GM12878 (cell line): ENCODE measurements around the gene N4BP3. TPM values are rescaled to one million over a fixed set of nuclear protein-coding genes. Genes with fewer than 3 reads are reported as not detected.
A peak's percentile ranks its signal among the peaks of the same experiment; 100 is the strongest.

Experiments
- ATAC-seq: fragments of 200-7000 bp; cut with Tn5 transposase; 3 replicates; pipeline ENCODE4 v1.9.1; 2020; ENCODE audit warnings: mild to moderate bottlenecking, moderate library complexity
- BruUV-seq: library from RNA; stranded (reverse); fragments of 400-500 nt; replicated peaks from 2 replicates; lab custom pipeline; 2021; lab: Mats Ljungman, UMichigan
- CTCF ChIA-PET: fragments of 300-600 bp; sonication (Branson Sonifier 250); formaldehyde crosslinking; extraction: SDS; loops from one replicate; lab custom pipeline; 2021; ENCODE audit warnings: inconsistent platforms; lab: Yijun Ruan, JAX
- POLR2A ChIA-PET: fragments of 350-600 bp; formaldehyde crosslinking; extraction: SDS; loops from one replicate; lab custom pipeline; 2021; ENCODE audit warnings: inconsistent platforms; lab: Charles Lee
- RAD21 ChIA-PET: fragments of 300-600 bp; sonication (Branson Sonifier 250); formaldehyde crosslinking; loops from one replicate; lab custom pipeline; 2023; ENCODE audit warnings: antibody characterized with exemption; ENCODE audit not compliant: unreplicated experiment; lab: Charles Lee
- SMC1A ChIA-PET: fragments of 300-600 bp; sonication (Branson Sonifier 250); formaldehyde crosslinking; loops from one replicate; lab custom pipeline; 2023; ENCODE audit not compliant: unreplicated experiment, uncharacterized antibody; lab: Charles Lee
- DNase-seq: peaks from one replicate; pipeline ENCODE4 v3.0.0-alpha.2; 2011; ENCODE audit warnings: low read depth, low spot score
- FAIRE-seq: peaks from 3 replicates; lab custom pipeline; 2011; peaks lifted over from hg19 to GRCh38; lab: Jason Lieb, UNC
- H2AFZ ChIP-seq: 2 replicates; pipeline ENCODE4 v1.6.0; 2011; ENCODE audit warnings: low read depth, low read length, control low read depth; ENCODE audit not compliant: control insufficient read depth
- H3K27ac ChIP-seq: 2 replicates; pipeline ENCODE4 v1.5.1; 2011; ENCODE audit warnings: control low read depth; ENCODE audit not compliant: control insufficient read depth, insufficient read depth
- H3K27me3 ChIP-seq, 2 experiments: replicated peaks in 1 of 2; 2 replicates each; pipeline versions ENCODE4 v1.6.0 to v1.6.1; 2011; ENCODE audit warnings: low read length in 1 of 2; ENCODE audit not compliant: control insufficient read depth in 2 of 2, insufficient read depth in 2 of 2
- H3K36me3 ChIP-seq, 2 experiments: 2 replicates each; pipeline ENCODE4 v1.5.1; 2011; ENCODE audit warnings: low read length in 1 of 2; ENCODE audit not compliant: control insufficient read depth in 2 of 2, insufficient read depth in 2 of 2
- H3K4me1 ChIP-seq: 2 replicates; pipeline ENCODE4 v1.6.1; 2011; ENCODE audit warnings: mild to moderate bottlenecking, low read length, moderate library complexity, mixed read lengths; ENCODE audit not compliant: control insufficient read depth, insufficient read depth
- H3K4me2 ChIP-seq: 2 replicates; pipeline ENCODE4 v1.6.0; 2011; ENCODE audit warnings: control low read depth; ENCODE audit not compliant: control insufficient read depth, insufficient read depth
- H3K4me3 ChIP-seq: fragments of 200-600 bp; sonication (generic); 2 replicates; pipeline ENCODE4 v1.5.1; 2016
- H3K79me2 ChIP-seq: 2 replicates; pipeline ENCODE4 v1.6.0; 2011; ENCODE audit warnings: low read length; ENCODE audit not compliant: control insufficient read depth, insufficient read depth
- H3K9ac ChIP-seq: 2 replicates; pipeline ENCODE4 v1.8.0; 2011; ENCODE audit warnings: low read length, control low read depth, mixed read lengths; ENCODE audit not compliant: control insufficient read depth, insufficient read depth
- H3K9me3 ChIP-seq: replicated peaks from 3 replicates; pipeline ENCODE4 v1.5.1; 2011; ENCODE audit warnings: mild to moderate bottlenecking, low read length; ENCODE audit not compliant: control insufficient read depth, insufficient read depth
- H4K20me1 ChIP-seq: 2 replicates; pipeline ENCODE4 v1.6.0; 2011; ENCODE audit not compliant: control insufficient read depth, insufficient read depth
- EED ChIP-seq: sonication (generic); IDR thresholded peaks from 2 replicates; pipeline ENCODE4 v1.6.1; 2016; ENCODE audit warnings: antibody characterized with exemption, low read depth
- GABPA ChIP-seq: IDR thresholded peaks from 2 replicates; pipeline ENCODE4 v1.6.1; 2014; ENCODE audit warnings: antibody characterized with exemption, low read depth, mild to moderate bottlenecking, inconsistent platforms
- IKZF2 ChIP-seq, 2 experiments: fragments of 450-650 bp; IDR thresholded peaks; 2 replicates each; pipeline ENCODE4 v1.6.1; 2017; ENCODE audit warnings: mild to moderate bottlenecking in 2 of 2, moderate library complexity in 2 of 2
- KLF5 ChIP-seq: fragments of 450-650 bp; IDR thresholded peaks from 2 replicates; pipeline ENCODE4 v1.6.1; 2014; ENCODE audit warnings: mild to moderate bottlenecking; ENCODE audit not compliant: partially characterized antibody
- MTA2 ChIP-seq: fragments of 450-650 bp; IDR thresholded peaks from 2 replicates; pipeline ENCODE4 v1.6.1; 2016; ENCODE audit warnings: low read depth, mild to moderate bottlenecking, moderate library complexity
- MYC ChIP-seq: IDR thresholded peaks from 2 replicates; pipeline ENCODE4 v1.6.1; 2011; ENCODE audit warnings: mild to moderate bottlenecking, low read length, moderate library complexity, inconsistent platforms; ENCODE audit not compliant: insufficient read depth, insufficient replicate concordance, insufficient read length, severe bottlenecking
- NBN ChIP-seq: fragments of 450-650 bp; IDR thresholded peaks from 2 replicates; pipeline ENCODE4 v1.6.1; 2016
- NFYA ChIP-seq: IDR thresholded peaks from 2 replicates; pipeline ENCODE4 v1.6.1; 2011; ENCODE audit warnings: low read depth, mild to moderate bottlenecking, low read length, improper control_type of control experiment, borderline replicate concordance
- PRDM15 ChIP-seq: fragments of 450-650 bp; formaldehyde crosslinking; IDR thresholded peaks from 2 replicates; pipeline ENCODE4 v1.4.0; 2020; ENCODE audit warnings: mild to moderate bottlenecking, moderate library complexity
- SRF ChIP-seq, 2 experiments: IDR thresholded peaks; 2 replicates each; pipeline ENCODE4 v1.6.1; 2011; ENCODE audit warnings: low read depth in 2 of 2, low read length in 2 of 2, mild to moderate bottlenecking in 1 of 2, moderate library complexity in 1 of 2
- TAF1 ChIP-seq: IDR thresholded peaks from 2 replicates; pipeline ENCODE4 v1.6.1; 2011; ENCODE audit warnings: mild to moderate bottlenecking, low read depth, low read length, borderline replicate concordance
- TCF3 ChIP-seq: IDR thresholded peaks from 2 replicates; pipeline ENCODE4 v1.6.1; 2012; ENCODE audit warnings: low read depth, mild to moderate bottlenecking, low read length, borderline replicate concordance; ENCODE audit not compliant: insufficient read depth
- ZNF384 ChIP-seq: IDR thresholded peaks from 2 replicates; pipeline ENCODE4 v1.6.1; 2012; ENCODE audit warnings: low read depth, mild to moderate bottlenecking, low read length, improper control_type of control experiment, borderline replicate concordance
- WGBS: methylation state at CpG from one replicate; pipeline ENCODE4 v1.1.6; 2016; ENCODE audit warnings: low lambda C conversion rate; ENCODE audit not compliant: insufficient replicate concordance, insufficient coverage; ENCODE audit errors: missing lambda C conversion rate; 5-methylcytosine and 5-hydroxymethylcytosine counted together
- in situ Hi-C: fragments of 300-500 bp; cut with MboI; formaldehyde crosslinking; loops from 9 replicates; pipeline ENCODE4 v1.14.3; 2018; ENCODE audit warnings: mixed read lengths
- intact Hi-C: fragments of 100-400 bp; cut with micrococcal nuclease; formaldehyde crosslinking; loops from one replicate; pipeline ENCODE4 v1.14.2; 2022; ENCODE audit not compliant: unreplicated experiment
- polyA plus RNA-seq, 11 experiments: library from polyadenylated mRNA; depleted of rRNA in 4 of 11; unstranded in 6 of 11; stranded (reverse) in 5 of 11; fragments of >200 nt; fragmentation: Nextera tagmentation in 4 of 11; fragmentation: Illumina TruSeq in 1 of 11; extraction: Ambion mirVana in 4 of 11; extraction: Trizol in 1 of 11; gene quantifications; 1 replicate in 1 of 11; 2 replicates in 10 of 11; pipeline versions ENCODE4 v1.2.1 to v1.2.3, GENCODE V29; 2011 to 2016; ENCODE audit warnings: inconsistent platforms in 2 of 11, missing spikeins in 2 of 11, low read depth in 1 of 11
- total RNA-seq, 4 experiments: library from RNA; depleted of rRNA in 3 of 4; stranded (reverse); fragments of >200 nt in 3 of 4; fragmentation: Illumina TruSeq in 1 of 4; extraction: Trizol in 1 of 4; gene quantifications; 2 replicates each; pipeline versions ENCODE4 v1.2.1 to v1.2.3, GENCODE V29; 2013 to 2021
- TF ChIP-seq, protein P1 (sequence below): fragments of 450-650 bp; IDR thresholded peaks from 2 replicates; pipeline ENCODE4 v1.6.1; 2017; ENCODE audit warnings: mild to moderate bottlenecking, moderate library complexity

The N4BP3 gene
- total and polyA plus RNA-seq, 10 of the 15 experiments (the other 5 are each of a cell fraction or from before 2014, with no cell fraction given), result 0.06 to 13.0 (median 4.3) TPM

DNA sequence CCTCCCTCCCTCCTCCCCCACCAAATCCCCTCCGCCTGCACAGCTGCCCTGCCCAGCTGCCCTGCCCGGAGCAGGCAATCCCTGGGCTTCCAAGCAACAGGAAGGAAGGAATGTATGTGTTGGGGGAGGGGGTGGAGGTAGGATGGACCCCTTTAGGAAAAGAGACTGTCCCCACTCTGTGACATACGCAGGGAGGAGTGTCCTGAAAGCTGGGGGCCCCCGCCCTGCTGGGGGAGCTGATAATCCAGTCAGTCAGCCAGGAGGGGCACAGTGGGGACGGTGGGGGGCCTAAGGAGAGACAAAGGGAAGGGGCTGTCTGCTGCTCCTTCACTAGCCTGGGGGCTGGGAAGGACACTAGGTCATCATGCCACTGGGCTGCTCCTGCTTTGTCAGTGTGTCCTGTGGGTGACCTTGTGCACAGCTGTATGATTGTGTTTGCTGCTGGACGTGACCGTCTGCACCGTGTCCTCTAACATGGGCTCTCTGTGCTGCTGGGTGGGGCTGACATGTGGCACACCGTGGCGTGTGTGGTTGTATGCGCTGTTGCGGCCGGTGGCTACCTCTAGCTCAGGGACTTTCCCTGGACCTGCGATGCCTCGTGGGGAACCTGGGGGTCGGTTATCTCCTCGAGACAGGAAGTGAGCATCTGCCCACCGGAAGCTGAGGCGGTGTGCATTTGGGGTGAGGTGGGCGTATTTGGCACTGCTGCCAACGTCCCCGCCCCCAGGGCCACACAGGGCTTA lies 3.0 kb downstream of the N4BP3 start:
- Histone ChIP-seq H3K4me3 (peak overlapping the region; percentile 88), H3K27ac (peak overlapping the region; percentile 72), H3K4me2 (peak overlapping the region; percentile 84), H3K27me3 (no peaks in the 10 kb centered on the region), H3K36me3 (peaks cover 0 to 6% of the 10 kb centered on the region in 2 experiments; a peak in 1 of 4 replicates), H3K4me1 (peaks cover 41% of the 10 kb centered on the region), H2AFZ (peak overlapping the region; percentile 40), H4K20me1 (no peaks in the 10 kb centered on the region), H3K9me3 (no peaks in the 10 kb centered on the region), H3K9ac (peak overlapping the region; percentile 70), H3K79me2 (peaks cover 56% of the 10 kb centered on the region)
- intact Hi-C loops (loop anchor here (10.0 kb wide), 1 partner anchor 1582 kb away; the partner anchor contains the start of gene RNF44), in situ Hi-C loops (loop anchor here (10.0 kb wide), 1 partner anchor 1438 kb away; the partner anchor contains the start of gene RUFY1)
- BruUV-seq, result no TSS peak
- POLR2A ChIA-PET, result interaction anchor here (0.6 to 1.9 kb wide), 10 partner anchors 10 to 690 kb away, joined by 3 to 7 read pairs (median 4); partner anchors contain the start of genes GRK6, HNRNPAB, NHP2 and RMND5B
- CTCF ChIA-PET, result interaction anchor here (0.6 to 3.0 kb wide), 5 partner anchors 13 to 40 kb away, joined by 3 to 14 read pairs (median 5); partner anchors contain the start of gene NHP2
- 5% methylated on average over 22 of the region's 22 CpGs for WGBS
- SMC1A ChIA-PET, result interaction anchor here (1.3 kb wide), 1 partner anchor 10 kb away, joined by 7 read pairs; no protein-coding TSS in a partner anchor
- DNase-seq (peak; percentile 87), ATAC-seq (peak; percentile 54), FAIRE-seq (peak; percentile 57)
- RAD21 ChIA-PET, result interaction anchor here (0.6 to 1.1 kb wide), 2 partner anchors 37 to 38 kb away, joined by 3 to 4 read pairs; partner anchors contain the start of gene NHP2
- peak in 1 of 2 experiments; percentile 23; a peak in 2 of 4 replicates for TF ChIP-seq IKZF2 (IDR thresholded peaks at IDR 0.05)
- TF ChIP-seq MTA2, result peak; percentile 66
- TF ChIP-seq TCF3, result peak; percentile 63; the same call in 1 of the 2 replicates
- peak; percentile 86 for TF ChIP-seq NBN
- TF ChIP-seq ZNF384, result no peak
- TF ChIP-seq, protein P1, sequence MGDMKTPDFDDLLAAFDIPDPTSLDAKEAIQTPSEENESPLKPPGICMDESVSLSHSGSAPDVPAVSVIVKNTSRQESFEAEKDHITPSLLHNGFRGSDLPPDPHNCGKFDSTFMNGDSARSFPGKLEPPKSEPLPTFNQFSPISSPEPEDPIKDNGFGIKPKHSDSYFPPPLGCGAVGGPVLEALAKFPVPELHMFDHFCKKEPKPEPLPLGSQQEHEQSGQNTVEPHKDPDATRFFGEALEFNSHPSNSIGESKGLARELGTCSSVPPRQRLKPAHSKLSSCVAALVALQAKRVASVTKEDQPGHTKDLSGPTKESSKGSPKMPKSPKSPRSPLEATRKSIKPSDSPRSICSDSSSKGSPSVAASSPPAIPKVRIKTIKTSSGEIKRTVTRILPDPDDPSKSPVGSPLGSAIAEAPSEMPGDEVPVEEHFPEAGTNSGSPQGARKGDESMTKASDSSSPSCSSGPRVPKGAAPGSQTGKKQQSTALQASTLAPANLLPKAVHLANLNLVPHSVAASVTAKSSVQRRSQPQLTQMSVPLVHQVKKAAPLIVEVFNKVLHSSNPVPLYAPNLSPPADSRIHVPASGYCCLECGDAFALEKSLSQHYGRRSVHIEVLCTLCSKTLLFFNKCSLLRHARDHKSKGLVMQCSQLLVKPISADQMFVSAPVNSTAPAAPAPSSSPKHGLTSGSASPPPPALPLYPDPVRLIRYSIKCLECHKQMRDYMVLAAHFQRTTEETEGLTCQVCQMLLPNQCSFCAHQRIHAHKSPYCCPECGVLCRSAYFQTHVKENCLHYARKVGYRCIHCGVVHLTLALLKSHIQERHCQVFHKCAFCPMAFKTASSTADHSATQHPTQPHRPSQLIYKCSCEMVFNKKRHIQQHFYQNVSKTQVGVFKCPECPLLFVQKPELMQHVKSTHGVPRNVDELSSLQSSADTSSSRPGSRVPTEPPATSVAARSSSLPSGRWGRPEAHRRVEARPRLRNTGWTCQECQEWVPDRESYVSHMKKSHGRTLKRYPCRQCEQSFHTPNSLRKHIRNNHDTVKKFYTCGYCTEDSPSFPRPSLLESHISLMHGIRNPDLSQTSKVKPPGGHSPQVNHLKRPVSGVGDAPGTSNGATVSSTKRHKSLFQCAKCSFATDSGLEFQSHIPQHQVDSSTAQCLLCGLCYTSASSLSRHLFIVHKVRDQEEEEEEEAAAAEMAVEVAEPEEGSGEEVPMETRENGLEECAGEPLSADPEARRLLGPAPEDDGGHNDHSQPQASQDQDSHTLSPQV, result 0 out of 2 replicates have a peak, but pooled peaks have one; percentile 3
- TF ChIP-seq KLF5, result no peak
- no peak for TF ChIP-seq NFYA
- no peak for TF ChIP-seq SRF (IDR thresholded peaks at IDR 0.05; ENCODE audit: low read depth in 2 of 2, low read length in 2 of 2)
- TF ChIP-seq PRDM15, result no peak
- peak; percentile 72 for TF ChIP-seq MYC
- 0 out of 2 replicates have a peak, but pooled peaks have one; percentile 34 for TF ChIP-seq EED
- 0 out of 2 replicates have a peak, but pooled peaks have one; percentile 23 for TF ChIP-seq TAF1
- no peak for TF ChIP-seq GABPA
